KMS-11 (cell line): Measurements from ENCODE around the gene UBE2E2.

Experiments used
- H2AFZ ChIP-seq: fragments of 200-600 bp; sonication (generic); 2 replicates; pipeline ENCODE4 v1.6.1; 2016; ENCODE audit warnings: antibody characterized with exemption, mixed run types, low read depth
- H3K27ac ChIP-seq: fragments of 200-600 bp; sonication (generic); 2 replicates; pipeline ENCODE4 v1.6.1; 2016; ENCODE audit warnings: mild to moderate bottlenecking, mixed run types
- H3K27me3 ChIP-seq: fragments of 200-600 bp; sonication (generic); 2 replicates; pipeline ENCODE4 v1.6.1; 2017; ENCODE audit warnings: mild to moderate bottlenecking, low read depth, mixed run types, moderate library complexity; ENCODE audit not compliant: insufficient read depth
- H3K36me3 ChIP-seq: fragments of 200-600 bp; sonication (generic); 2 replicates; pipeline ENCODE4 v1.6.1; 2017; ENCODE audit warnings: mild to moderate bottlenecking, mixed run types; ENCODE audit not compliant: insufficient read depth
- H3K4me1 ChIP-seq: fragments of 200-600 bp; sonication (generic); 2 replicates; pipeline ENCODE4 v1.6.1; 2016; ENCODE audit warnings: mild to moderate bottlenecking, low read depth, mixed run types; ENCODE audit not compliant: poor library complexity, severe bottlenecking
- H3K4me2 ChIP-seq: fragments of 200-600 bp; sonication (generic); 2 replicates; pipeline ENCODE4 v1.7.0; 2016; ENCODE audit warnings: mild to moderate bottlenecking, mixed run types
- H3K4me3 ChIP-seq: fragments of 200-600 bp; sonication (generic); IDR thresholded peaks from 2 replicates; pipeline ENCODE4 v1.6.1; 2017; ENCODE audit warnings: low read depth, low read length, mixed read lengths; ENCODE audit not compliant: insufficient read depth
- H3K79me2 ChIP-seq: fragments of 200-600 bp; sonication (generic); 2 replicates; pipeline ENCODE4 v1.6.1; 2016; ENCODE audit warnings: low read depth, mixed run types; ENCODE audit not compliant: insufficient read depth
- H3K9ac ChIP-seq: fragments of 200-600 bp; sonication (generic); 2 replicates; pipeline ENCODE4 v1.6.1; 2016; ENCODE audit warnings: mild to moderate bottlenecking, mixed run types
- H4K20me1 ChIP-seq: fragments of 200-600 bp; sonication (generic); 2 replicates; pipeline ENCODE4 v1.6.1; 2016; ENCODE audit warnings: mild to moderate bottlenecking, mixed run types; ENCODE audit not compliant: insufficient read depth
- CTCF ChIP-seq: fragments of 200-600 bp; sonication (generic); conservative IDR thresholded peaks from 2 replicates; pipeline ENCODE4 v1.6.1; 2017; ENCODE audit warnings: low read depth, mild to moderate bottlenecking, antibody characterized with exemption, low read length, moderate library complexity, mixed read lengths

UBE2E2 gene

GRCh38 chr3:23494967-23495366 is 291.8 kb downstream of the UBE2E2 start:
- Histone ChIP-seq H3K4me2 (no peak overlapping the region), H3K79me2 (no peaks in the 10 kb centered on the region), H3K27me3 (no peaks in the 10 kb centered on the region), H3K36me3 (no peaks in the 10 kb centered on the region), H4K20me1 (no peaks in the 10 kb centered on the region), H3K9ac (no peak overlapping the region), H2AFZ (no peak overlapping the region), H3K4me3 (no peak overlapping the region), H3K27ac (no peak overlapping the region), H3K4me1 (peaks cover 29% of the 10 kb centered on the region)
- no peak for TF ChIP-seq CTCF

- peaks cover 29% of the 10 kb centered on the region for H3K4me1 ChIP-seq
- H3K4me2 ChIP-seq, result no peak overlapping the region
- H2AFZ ChIP-seq, result no peak overlapping the region
- no peak for TF ChIP-seq CTCF
- H3K4me3 ChIP-seq, result no peak overlapping the region
- H3K9ac ChIP-seq, result no peak overlapping the region
- no peaks in the 10 kb centered on the region for H3K27me3 ChIP-seq
- no peak overlapping the region for H3K27ac ChIP-seq
- no peaks in the 10 kb centered on the region for H3K79me2 ChIP-seq
- H4K20me1 ChIP-seq, result no peaks in the 10 kb centered on the region
- no peaks in the 10 kb centered on the region for H3K36me3 ChIP-seq
These were observed 292.4 kb downstream of the UBE2E2 start for GRCh38 chr3:23495507-23495906.

GRCh38 chr3:23496165-23496564 is 293.0 kb downstream of the UBE2E2 start:
- Histone ChIP-seq H3K4me2 (no peak overlapping the region), H3K79me2 (no peaks in the 10 kb centered on the region), H3K27ac (no peak overlapping the region), H3K9ac (no peak overlapping the region), H3K27me3 (no peaks in the 10 kb centered on the region), H3K36me3 (no peaks in the 10 kb centered on the region), H3K4me1 (peaks cover 29% of the 10 kb centered on the region), H4K20me1 (no peaks in the 10 kb centered on the region), H3K4me3 (no peak overlapping the region), H2AFZ (no peak overlapping the region)
- TF ChIP-seq CTCF, result no peak

- TF ChIP-seq CTCF, result no peak
- no peak overlapping the region for H3K27ac ChIP-seq
These were observed 294.0 kb downstream of the UBE2E2 start for GRCh38 chr3:23497156-23497555.

More at GRCh38 chr3:23497156-23497555, 294.0 kb downstream of the UBE2E2 start:
- H2AFZ ChIP-seq, result no peak overlapping the region
- no peaks in the 10 kb centered on the region for H3K79me2 ChIP-seq
- H3K27me3 ChIP-seq, result no peaks in the 10 kb centered on the region
- no peak overlapping the region for H3K9ac ChIP-seq
- peaks cover 29% of the 10 kb centered on the region for H3K4me1 ChIP-seq
- H3K36me3 ChIP-seq, result no peaks in the 10 kb centered on the region
- no peak overlapping the region for H3K4me2 ChIP-seq
- H3K4me3 ChIP-seq, result no peak overlapping the region
- H4K20me1 ChIP-seq, result no peaks in the 10 kb centered on the region
